GM12801 (cell line): ENCODE data around the gene SLC4A9.

Experiments
- TF ChIP-seq, protein P1 (sequence below): IDR thresholded peaks from one replicate; pipeline ENCODE4 v1.5.1; 2011; ENCODE audit warnings: control low read depth; ENCODE audit not compliant: insufficient read length; ENCODE audit errors: extremely low read depth

The SLC4A9 gene

DNA sequence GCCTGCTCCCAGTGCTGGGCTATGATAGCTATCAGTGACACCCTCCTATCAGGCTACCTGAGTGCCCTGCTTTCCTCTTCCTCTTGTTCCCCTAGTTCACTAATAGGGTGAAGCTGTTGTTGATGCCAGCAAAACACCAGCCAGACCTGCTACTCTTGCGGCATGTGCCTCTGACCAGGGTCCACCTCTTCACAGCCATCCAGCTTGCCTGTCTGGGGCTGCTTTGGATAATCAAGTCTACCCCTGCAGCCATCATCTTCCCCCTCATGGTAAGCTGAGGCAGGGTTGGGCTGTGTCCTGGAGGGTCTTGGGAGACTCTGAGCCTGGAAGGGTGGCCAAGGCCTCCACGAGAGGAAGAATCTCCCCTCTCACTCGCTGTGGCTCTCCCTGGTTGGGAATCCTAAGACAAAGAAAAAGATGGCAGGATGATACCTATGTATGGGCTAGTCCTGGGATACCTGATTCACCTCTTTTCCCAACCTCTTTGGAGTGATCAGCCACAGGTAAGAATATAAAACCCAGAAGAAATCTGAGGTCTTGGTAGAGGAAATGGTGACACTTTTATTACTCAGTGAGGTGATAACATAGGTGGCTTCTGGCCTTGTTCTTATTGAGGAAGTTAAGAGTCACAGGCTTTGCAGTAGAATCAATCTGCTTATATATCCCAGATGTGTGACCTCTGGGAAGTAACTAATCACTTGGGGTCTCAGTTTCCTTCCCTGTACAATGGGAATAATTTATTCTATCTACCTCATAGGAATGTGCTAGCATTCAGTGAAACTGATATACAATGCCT is 11.6 kb downstream of the SLC4A9 start:
- TF ChIP-seq, protein P1, sequence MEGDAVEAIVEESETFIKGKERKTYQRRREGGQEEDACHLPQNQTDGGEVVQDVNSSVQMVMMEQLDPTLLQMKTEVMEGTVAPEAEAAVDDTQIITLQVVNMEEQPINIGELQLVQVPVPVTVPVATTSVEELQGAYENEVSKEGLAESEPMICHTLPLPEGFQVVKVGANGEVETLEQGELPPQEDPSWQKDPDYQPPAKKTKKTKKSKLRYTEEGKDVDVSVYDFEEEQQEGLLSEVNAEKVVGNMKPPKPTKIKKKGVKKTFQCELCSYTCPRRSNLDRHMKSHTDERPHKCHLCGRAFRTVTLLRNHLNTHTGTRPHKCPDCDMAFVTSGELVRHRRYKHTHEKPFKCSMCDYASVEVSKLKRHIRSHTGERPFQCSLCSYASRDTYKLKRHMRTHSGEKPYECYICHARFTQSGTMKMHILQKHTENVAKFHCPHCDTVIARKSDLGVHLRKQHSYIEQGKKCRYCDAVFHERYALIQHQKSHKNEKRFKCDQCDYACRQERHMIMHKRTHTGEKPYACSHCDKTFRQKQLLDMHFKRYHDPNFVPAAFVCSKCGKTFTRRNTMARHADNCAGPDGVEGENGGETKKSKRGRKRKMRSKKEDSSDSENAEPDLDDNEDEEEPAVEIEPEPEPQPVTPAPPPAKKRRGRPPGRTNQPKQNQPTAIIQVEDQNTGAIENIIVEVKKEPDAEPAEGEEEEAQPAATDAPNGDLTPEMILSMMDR, result no peak

DNA sequence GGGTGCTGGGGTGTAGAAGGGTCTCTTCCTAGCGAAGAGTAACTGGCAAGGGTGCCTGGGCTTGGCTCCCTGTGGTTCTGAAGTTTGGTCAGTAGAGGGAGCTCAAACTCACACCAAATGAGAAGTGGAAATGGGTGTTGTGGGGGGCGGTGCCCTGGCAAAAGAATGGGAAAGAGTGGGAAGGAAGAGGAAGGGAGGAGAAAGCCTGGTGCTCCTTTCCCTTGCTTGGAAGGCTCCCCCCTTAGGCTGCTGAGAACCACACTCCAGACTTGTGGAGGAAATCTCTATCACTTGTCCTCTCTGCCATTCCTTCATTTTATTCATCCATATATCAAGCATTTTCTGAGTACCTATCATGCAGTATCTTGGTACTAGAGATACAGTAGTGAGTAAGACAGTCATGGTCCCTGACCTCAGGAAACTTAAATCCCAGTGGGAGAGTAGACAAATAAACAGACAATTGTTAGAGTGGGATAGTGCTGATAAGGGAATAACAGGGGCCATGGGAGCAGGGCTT is 13.0 kb downstream of the SLC4A9 start:
- TF ChIP-seq, protein P1, result no peak

DNA sequence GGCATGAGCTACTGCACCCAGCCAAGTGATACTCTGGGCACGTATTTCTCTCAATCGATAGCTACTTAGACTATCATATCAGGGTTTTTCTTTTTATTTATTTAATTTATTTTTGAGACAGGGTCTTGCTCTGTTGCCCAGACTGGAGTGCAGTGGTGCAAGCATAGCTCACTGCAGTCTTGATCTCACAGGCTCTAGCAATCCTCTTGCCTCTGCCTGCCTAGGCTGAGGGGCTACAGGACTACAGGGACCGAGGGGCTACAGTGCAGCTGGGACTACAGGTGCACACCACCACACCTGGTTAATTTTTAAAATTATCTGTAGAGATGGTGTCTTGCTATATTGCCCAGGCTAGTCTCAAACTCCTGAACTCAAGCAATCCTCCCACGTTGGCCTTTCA is 21.4 kb downstream of the SLC4A9 start:
- TF ChIP-seq, protein P1, result no peak

DNA sequence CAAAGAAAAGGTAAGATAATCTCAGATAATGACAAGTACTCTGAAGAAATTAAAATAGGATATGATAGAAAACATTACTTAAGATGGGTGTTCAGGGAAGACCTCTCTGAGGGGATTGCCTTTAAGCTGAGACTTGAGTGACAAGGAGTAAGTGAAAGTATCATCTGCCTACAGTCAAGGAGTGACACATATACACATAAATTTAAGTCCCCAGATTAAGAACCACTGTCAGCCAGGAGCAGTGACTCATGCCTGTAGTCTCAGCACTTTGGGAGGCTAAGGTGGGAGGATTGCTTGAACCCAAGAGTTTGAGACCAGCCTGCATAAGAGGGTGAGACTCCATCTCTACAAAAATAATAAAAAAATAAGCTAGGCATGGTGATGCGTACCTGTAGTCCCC is 22.0 kb downstream of the SLC4A9 start:
- TF ChIP-seq, protein P1, result no peak

DNA sequence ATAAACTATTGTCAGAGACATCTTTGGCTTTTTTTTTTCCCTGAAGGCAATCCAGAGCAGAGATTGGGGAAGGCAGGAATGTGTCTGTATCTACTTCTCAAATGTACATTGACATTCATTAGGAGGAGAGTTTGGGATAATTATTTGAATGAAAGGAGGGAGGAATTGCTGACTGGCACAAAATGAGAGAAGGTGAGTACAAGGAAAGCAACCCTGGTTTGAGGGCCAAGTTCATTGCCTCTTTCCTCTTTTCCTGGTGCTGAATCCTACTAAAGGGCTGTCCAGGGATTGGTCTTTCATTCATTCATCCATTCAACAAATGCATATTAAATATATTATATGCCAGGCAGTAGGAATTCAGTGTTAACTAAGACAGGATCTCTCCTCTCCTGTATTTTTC is 22.9 kb downstream of the SLC4A9 start:
- TF ChIP-seq, protein P1, result no peak

DNA sequence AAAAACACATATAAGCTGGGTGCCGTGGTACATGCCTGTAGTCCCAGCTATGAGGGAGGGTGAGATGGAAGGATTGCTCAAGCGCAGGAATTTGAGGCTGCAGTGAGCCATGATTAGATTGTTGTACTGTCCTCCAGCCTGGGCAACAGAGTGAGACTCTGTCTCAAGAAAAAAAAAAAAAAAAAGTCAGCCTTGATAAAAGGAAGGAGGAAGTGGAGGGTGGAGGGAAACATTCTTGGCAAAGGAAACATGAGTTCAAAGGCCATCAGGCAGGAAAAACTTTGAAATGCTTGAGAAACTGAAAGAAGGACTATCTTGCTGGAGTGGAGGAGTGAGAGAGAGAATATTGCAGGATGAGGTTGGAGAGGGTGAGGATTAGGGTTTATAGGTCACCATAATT is 23.3 kb downstream of the SLC4A9 start:
- TF ChIP-seq, protein P1, result no peak

DNA sequence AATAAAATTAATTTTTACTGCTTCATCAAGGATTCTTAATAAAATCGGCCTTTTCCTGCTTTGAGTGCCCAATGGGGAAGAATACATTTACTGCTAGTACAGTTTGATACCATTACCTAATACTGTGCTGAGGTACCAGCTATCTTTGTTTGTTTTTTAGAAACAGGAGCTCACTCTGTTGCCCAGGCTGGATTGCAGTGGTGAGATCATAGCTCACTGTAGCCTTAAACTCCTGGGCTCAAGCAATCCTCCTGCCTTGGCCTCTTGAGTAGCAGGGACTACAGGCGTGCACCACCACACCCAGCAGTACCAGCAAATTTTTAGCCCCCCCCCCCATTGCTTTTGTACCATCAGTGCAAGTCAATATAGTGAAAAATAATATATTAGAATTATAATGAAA is 28.1 kb downstream of the SLC4A9 start:
- TF ChIP-seq, protein P1, result no peak
